Chondrocyte (in vitro differentiated cells): ENCODE measurements around the gene KIAA0513. TPM values are rescaled to one million over a fixed set of nuclear protein-coding genes. Genes with fewer than 3 reads are reported as not detected.
A peak's percentile ranks its signal among the peaks of the same experiment; 100 is the strongest.

Experiments used
- DNase-seq: peaks from one replicate; pipeline ENCODE4 v3.0.0; 2021; ENCODE audit warnings: mixed read lengths, low spot score
- H3K27ac Mint-ChIP-seq: one replicate; pipeline ENCODE4 v1.8.0; 2021; ENCODE audit warnings: mild to moderate bottlenecking, moderate library complexity, mixed read lengths; ENCODE audit not compliant: unreplicated experiment
- H3K27me3 Mint-ChIP-seq: 2 replicates; pipeline ENCODE4 v1.8.0; 2021; ENCODE audit warnings: low read depth, mixed read lengths
- H3K36me3 Mint-ChIP-seq: 2 replicates; pipeline ENCODE4 v1.8.0; 2021; ENCODE audit warnings: low read depth, mixed read lengths
- H3K4me1 Mint-ChIP-seq: 2 replicates; pipeline ENCODE4 v1.8.0; 2021; ENCODE audit warnings: low read depth, mild to moderate bottlenecking, mixed read lengths
- H3K4me3 Mint-ChIP-seq: one replicate; pipeline ENCODE4 v1.8.0; 2021; ENCODE audit warnings: mild to moderate bottlenecking, moderate library complexity, mixed read lengths; ENCODE audit not compliant: unreplicated experiment
- H3K9me3 Mint-ChIP-seq: 2 replicates; pipeline ENCODE4 v1.8.0; 2021; ENCODE audit warnings: low read depth, mixed read lengths
- total RNA-seq: library from RNA; stranded (reverse); gene quantifications from 3 replicates; pipeline ENCODE4 v1.2.1, GENCODE V29; 2021
- TF ChIP-seq, protein P1 (sequence below): fragments of 200-600 bp; sonication (generic); IDR thresholded peaks from 2 replicates; pipeline ENCODE4 v1.5.0; 2021; ENCODE audit warnings: antibody characterized with exemption, mild to moderate bottlenecking, moderate library complexity

Gene KIAA0513
- total RNA-seq, 1 donor from 2014 or later: 11.6 TPM

- TF ChIP-seq, protein P1, sequence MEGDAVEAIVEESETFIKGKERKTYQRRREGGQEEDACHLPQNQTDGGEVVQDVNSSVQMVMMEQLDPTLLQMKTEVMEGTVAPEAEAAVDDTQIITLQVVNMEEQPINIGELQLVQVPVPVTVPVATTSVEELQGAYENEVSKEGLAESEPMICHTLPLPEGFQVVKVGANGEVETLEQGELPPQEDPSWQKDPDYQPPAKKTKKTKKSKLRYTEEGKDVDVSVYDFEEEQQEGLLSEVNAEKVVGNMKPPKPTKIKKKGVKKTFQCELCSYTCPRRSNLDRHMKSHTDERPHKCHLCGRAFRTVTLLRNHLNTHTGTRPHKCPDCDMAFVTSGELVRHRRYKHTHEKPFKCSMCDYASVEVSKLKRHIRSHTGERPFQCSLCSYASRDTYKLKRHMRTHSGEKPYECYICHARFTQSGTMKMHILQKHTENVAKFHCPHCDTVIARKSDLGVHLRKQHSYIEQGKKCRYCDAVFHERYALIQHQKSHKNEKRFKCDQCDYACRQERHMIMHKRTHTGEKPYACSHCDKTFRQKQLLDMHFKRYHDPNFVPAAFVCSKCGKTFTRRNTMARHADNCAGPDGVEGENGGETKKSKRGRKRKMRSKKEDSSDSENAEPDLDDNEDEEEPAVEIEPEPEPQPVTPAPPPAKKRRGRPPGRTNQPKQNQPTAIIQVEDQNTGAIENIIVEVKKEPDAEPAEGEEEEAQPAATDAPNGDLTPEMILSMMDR: no peak
- Mint-ChIP-seq H3K36me3 (no peaks in the 10 kb centered on the region), H3K4me3 (no peak within 1 kb of the TSS), H3K4me1 (peaks cover 7% of the 10 kb centered on the region), H3K9me3 (no peaks in the 10 kb centered on the region), H3K27me3 (peaks cover 7% of the 10 kb centered on the region), H3K27ac (no peak within 1 kb of the TSS)
- no peak for DNase-seq
Observed at GRCh38 chr16:85112364-85112763, 84.8 kb downstream of the KIAA0513 start, which contains the start of gene CIBAR2. Gene CIBAR2, minus strand, starts transcription at chr16:85112472. Its CDS starts 120 bp downstream, at chr16:85112352.

DNA sequence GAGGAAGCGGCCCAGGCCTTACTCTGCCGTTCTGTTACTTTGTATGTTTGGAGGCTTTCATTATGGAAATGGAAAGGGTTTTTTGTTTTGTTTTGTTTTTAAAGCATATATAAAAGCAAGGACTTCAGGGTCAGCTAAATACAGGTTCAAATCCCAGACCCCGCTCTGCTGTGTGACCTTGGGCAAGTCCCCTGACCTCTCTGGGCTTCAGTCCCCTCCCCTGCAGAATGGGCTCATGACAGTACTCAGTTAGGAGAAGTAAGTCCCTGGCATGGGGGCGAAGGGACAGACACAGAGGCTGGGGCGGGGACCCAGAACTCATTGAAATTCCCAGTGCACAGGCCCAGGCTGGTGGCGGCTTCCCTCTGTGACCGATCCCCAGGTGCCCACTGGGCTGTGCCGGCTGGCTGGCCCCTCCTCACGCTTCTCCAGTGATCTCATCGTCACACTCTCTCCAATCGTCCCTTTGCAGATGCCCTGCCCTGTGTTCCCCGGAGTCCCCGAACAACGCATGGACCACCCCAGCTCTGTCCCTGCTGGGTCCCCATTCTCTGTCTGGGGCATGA, 85.7 kb downstream of the KIAA0513 start:
- Mint-ChIP-seq H3K4me1 (peaks cover 7% of the 10 kb centered on the region), H3K9me3 (no peaks in the 10 kb centered on the region), H3K27me3 (peaks cover 7% of the 10 kb centered on the region), H3K27ac (no peak overlapping the region), H3K4me3 (no peak overlapping the region), H3K36me3 (no peaks in the 10 kb centered on the region)
- TF ChIP-seq, protein P1: no peak
- DNase-seq: no peak

GRCh38 chr16:85113913-85114312, 86.3 kb downstream of the KIAA0513 start:
- no peak overlapping the region for H3K4me3 Mint-ChIP-seq
- no peak for DNase-seq
- TF ChIP-seq, protein P1: no peak

DNA sequence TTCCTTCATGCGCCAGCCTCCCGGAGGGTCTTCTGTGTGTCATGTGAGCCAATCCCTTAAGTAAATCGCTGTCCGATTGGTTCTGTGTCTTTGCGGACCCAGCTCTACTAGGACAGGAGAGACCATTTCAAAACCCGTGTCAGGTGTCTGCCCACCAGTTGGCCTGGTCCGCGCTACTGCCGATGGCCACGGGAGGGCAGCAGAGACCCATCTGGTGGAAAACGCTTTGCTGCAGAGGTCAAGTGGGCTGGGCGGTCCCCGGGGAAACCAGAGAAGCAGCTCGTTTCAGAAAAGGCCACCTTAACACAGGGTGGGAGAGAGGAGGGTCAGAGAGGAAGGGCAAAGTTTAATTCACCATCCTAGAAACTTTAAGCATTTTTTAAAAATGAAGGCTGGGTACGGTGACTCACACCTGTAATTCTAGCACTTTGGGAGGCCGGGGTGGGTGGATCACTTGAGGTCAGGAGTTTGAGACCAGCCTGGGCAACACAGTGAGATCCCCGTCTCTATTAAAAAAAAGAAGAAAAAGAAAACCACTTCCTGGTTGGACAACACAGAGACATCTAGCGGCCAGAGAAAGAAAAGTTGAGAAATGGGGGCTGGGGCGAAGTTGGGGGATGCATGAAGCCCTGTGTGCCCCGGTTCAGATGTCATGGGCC, 87.4 kb downstream of the KIAA0513 start:
- TF ChIP-seq, protein P1: peak; percentile 95
- H3K27me3 Mint-ChIP-seq: peaks cover 7% of the 10 kb centered on the region
- H3K4me1 Mint-ChIP-seq: peaks cover 7% of the 10 kb centered on the region
- no peaks in the 10 kb centered on the region for H3K36me3 Mint-ChIP-seq
- H3K9me3 Mint-ChIP-seq: no peaks in the 10 kb centered on the region
- DNase-seq: no peak
- peak overlapping the region; percentile 94 for H3K27ac Mint-ChIP-seq
- H3K4me3 Mint-ChIP-seq: peak overlapping the region; percentile 59

More at GRCh38 chr16:85113913-85114312, 86.3 kb downstream of the KIAA0513 start:
- peaks cover 7% of the 10 kb centered on the region for H3K27me3 Mint-ChIP-seq
- no peaks in the 10 kb centered on the region for H3K36me3 Mint-ChIP-seq
- no peaks in the 10 kb centered on the region for H3K9me3 Mint-ChIP-seq
- peaks cover 7% of the 10 kb centered on the region for H3K4me1 Mint-ChIP-seq
- no peak overlapping the region for H3K27ac Mint-ChIP-seq

DNA sequence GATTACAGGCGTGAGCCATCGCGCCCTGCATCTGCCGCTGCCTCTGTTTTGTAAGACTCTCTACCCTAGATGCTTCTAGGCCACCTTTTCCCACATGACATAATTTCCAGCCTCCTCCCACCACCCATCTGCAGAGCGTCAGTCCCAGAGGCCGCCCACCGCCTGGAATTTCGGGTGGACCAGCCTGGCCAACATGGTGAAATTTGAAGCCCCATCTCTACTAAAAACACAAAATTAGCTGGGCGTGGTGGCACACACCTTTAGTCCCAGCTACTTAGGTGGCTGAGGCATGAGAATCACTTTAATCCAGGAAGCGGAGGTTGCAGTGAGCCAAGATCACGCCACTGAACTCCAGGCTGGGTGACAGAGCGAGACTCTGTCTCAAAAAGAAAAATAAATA, 89.8 kb downstream of the KIAA0513 start:
- Mint-ChIP-seq H3K27me3 (peaks cover 7% of the 10 kb centered on the region), H3K36me3 (no peaks in the 10 kb centered on the region)

More for the DNA sequence above, 89.8 kb downstream of the KIAA0513 start:
- TF ChIP-seq, protein P1: no peak
- Mint-ChIP-seq H3K4me3 (no peak overlapping the region), H3K27ac (no peak overlapping the region), H3K4me1 (peaks cover 7% of the 10 kb centered on the region), H3K9me3 (no peaks in the 10 kb centered on the region)
- DNase-seq: no peak
